HCT116 (cell line): ENCODE data around the gene SOAT2. TPM values are rescaled to one million over a fixed set of nuclear protein-coding genes. Genes with fewer than 3 reads are reported as not detected.

Experiments used
- ATAC-seq: fragments of 200-7000 bp; cut with Tn5 transposase; 2 replicates; pipeline ENCODE4 v1.9.1; 2020; ENCODE audit warnings: mild to moderate bottlenecking, moderate library complexity
- BruUV-seq: library from RNA; stranded (reverse); fragments of 400-500 nt; replicated peaks from 2 replicates; lab custom pipeline; 2021; lab: Mats Ljungman, UMichigan
- CTCF ChIA-PET: fragments of 300-600 bp; sonication (Branson Sonifier 250); formaldehyde crosslinking; loops from one replicate; lab custom pipeline; 2021; ENCODE audit warnings: antibody characterized with exemption; lab: Charles Lee
- POLR2A ChIA-PET: fragments of 300-600, 350-600 bp; sonication (Branson Sonifier 250); formaldehyde crosslinking; loops from one replicate; lab custom pipeline; 2021; ENCODE audit warnings: antibody characterized with exemption; lab: Charles Lee
- RAD21 ChIA-PET, 2 experiments: fragments of 300-600 bp; sonication (Branson Sonifier 250); formaldehyde crosslinking; loops; one replicate each; lab custom pipeline; 2023; ENCODE audit warnings: low total read pairs in 2 of 2; ENCODE audit not compliant: uncharacterized antibody in 2 of 2, unreplicated experiment in 2 of 2, low non-redundant PET in 1 of 2; lab: Charles Lee
- DNase-seq: peaks from one replicate; pipeline ENCODE4 v3.0.0-alpha.2; 2010; ENCODE audit warnings: low read depth, low spot score
- H2AFZ ChIP-seq: fragments of 200-600 bp; shearing (Covaris generic), sonication (generic); 2 replicates; pipeline ENCODE4 v1.6.1; 2017; ENCODE audit warnings: low read depth, mixed run types, mixed read lengths, antibody characterized with exemption, low read length; ENCODE audit not compliant: poor library complexity, severe bottlenecking
- H3K27ac ChIP-seq: 2 replicates; pipeline ENCODE4 v1.5.1; 2012; ENCODE audit warnings: low read depth, low read length
- H3K27me3 ChIP-seq: fragments of 200-600 bp; sonication (generic); 2 replicates; pipeline ENCODE4 v1.6.1; 2016; ENCODE audit warnings: mixed run types, low read length, mixed read lengths; ENCODE audit not compliant: insufficient read depth
- H3K36me3 ChIP-seq, 2 experiments: fragments of 200-500 bp in 1 of 2; fragments of 200-600 bp in 1 of 2; sonication (Bioruptor generic) in 1 of 2; sonication (generic) in 1 of 2; 2 replicates each; pipeline versions ENCODE4 v1.5.1 to v1.6.1; 2014 to 2016; ENCODE audit warnings: low read length in 2 of 2, inconsistent platforms in 1 of 2, mixed read lengths in 1 of 2, mixed run types in 1 of 2; ENCODE audit not compliant: insufficient read depth in 2 of 2, control insufficient read depth in 1 of 2
- H3K4me1 ChIP-seq, 2 experiments: fragments of 200-600 bp in 1 of 2; sonication (generic) in 1 of 2; 2 replicates each; pipeline versions ENCODE4 v1.5.1 to v1.6.1; 2012 to 2017; ENCODE audit warnings: low read length in 2 of 2, inconsistent platforms in 1 of 2, mild to moderate bottlenecking in 1 of 2, mixed read lengths in 1 of 2, mixed run types in 1 of 2, moderate library complexity in 1 of 2; ENCODE audit not compliant: insufficient read depth in 2 of 2, control insufficient read depth in 1 of 2
- H3K4me2 ChIP-seq: fragments of 200-600 bp; sonication (generic); 2 replicates; pipeline ENCODE4 v1.6.1; 2017; ENCODE audit warnings: mixed run types, low read length, mixed read lengths
- H3K4me3 ChIP-seq, 2 experiments: fragments of 200-600 bp in 1 of 2; sonication (generic) in 1 of 2; replicated peaks in 1 of 2; 2 replicates each; pipeline ENCODE4 v1.5.1; 2011 to 2016; ENCODE audit warnings: low read length in 2 of 2, control low read depth in 1 of 2, low read depth in 1 of 2, mild to moderate bottlenecking in 1 of 2, mixed read lengths in 1 of 2, mixed run types in 1 of 2
- H3K79me2 ChIP-seq: fragments of 200-600 bp; sonication (generic); 2 replicates; pipeline ENCODE4 v1.6.1; 2017; ENCODE audit warnings: mild to moderate bottlenecking, mixed run types, low read length, moderate library complexity, mixed read lengths; ENCODE audit not compliant: insufficient read depth
- H3K9ac ChIP-seq: fragments of 200-600 bp; sonication (generic); 2 replicates; pipeline ENCODE4 v1.6.1; 2016; ENCODE audit warnings: low read length, mixed read lengths
- H3K9me2 ChIP-seq: fragments of 200-600 bp; sonication (generic), shearing (Covaris generic); 2 replicates; pipeline ENCODE4 v1.6.1; 2017; ENCODE audit warnings: mixed run types, mild to moderate bottlenecking, moderate library complexity; ENCODE audit not compliant: insufficient read depth
- H3K9me3 ChIP-seq, 2 experiments: fragments of 200-500 bp in 1 of 2; fragments of 200-600 bp in 1 of 2; sonication (Bioruptor generic) in 1 of 2; sonication (generic) in 1 of 2; 2 replicates each; pipeline ENCODE4 v1.6.1; 2014 to 2017; ENCODE audit warnings: low read length in 2 of 2, mixed read lengths in 2 of 2, inconsistent platforms in 1 of 2, low read depth in 1 of 2, mild to moderate bottlenecking in 1 of 2, mixed run types in 1 of 2, moderate library complexity in 1 of 2; ENCODE audit not compliant: control insufficient read depth in 1 of 2, insufficient read depth in 1 of 2
- H4K20me1 ChIP-seq: fragments of 200-600 bp; sonication (generic), shearing (Covaris generic); 2 replicates; pipeline ENCODE4 v1.6.1; 2017; ENCODE audit warnings: mixed run types, mild to moderate bottlenecking, moderate library complexity; ENCODE audit not compliant: insufficient read depth
- EGR1 ChIP-seq: IDR thresholded peaks from 2 replicates; pipeline ENCODE4 v1.6.1; 2012; ENCODE audit warnings: low read depth
- JUND ChIP-seq: IDR thresholded peaks from 2 replicates; pipeline ENCODE4 v1.6.1; 2012
- SIN3A ChIP-seq: IDR thresholded peaks from 2 replicates; pipeline ENCODE4 v1.6.1; 2012; ENCODE audit warnings: low read depth
- TCF7L2 ChIP-seq: IDR thresholded peaks from 2 replicates; pipeline ENCODE4 v1.7.0; 2011; ENCODE audit warnings: borderline replicate concordance, inconsistent platforms; ENCODE audit not compliant: insufficient read depth, insufficient read length; ENCODE audit errors: extremely low read depth
- YY1 ChIP-seq: IDR thresholded peaks from 2 replicates; pipeline ENCODE4 v1.6.1; 2011; ENCODE audit warnings: low read length, low read depth, moderate library complexity, mild to moderate bottlenecking; ENCODE audit not compliant: insufficient replicate concordance; ENCODE audit errors: extremely low read depth
- intact Hi-C: fragments of 100-400 bp; cut with micrococcal nuclease; formaldehyde crosslinking; loops from 2 replicates; pipeline ENCODE4 v1.10.0; 2022
- total RNA-seq: library from RNA; stranded (reverse); gene quantifications from one replicate; pipeline ENCODE4 v1.2.1, GENCODE V29; 2021; ENCODE audit not compliant: unreplicated experiment
- TF ChIP-seq, protein P1 (sequence below): IDR thresholded peaks from 2 replicates; pipeline ENCODE4 v1.6.1; 2012; ENCODE audit warnings: low read depth

Gene SOAT2
- total RNA-seq, 1 experiment from 2014 or later = 0.17 TPM

DNA sequence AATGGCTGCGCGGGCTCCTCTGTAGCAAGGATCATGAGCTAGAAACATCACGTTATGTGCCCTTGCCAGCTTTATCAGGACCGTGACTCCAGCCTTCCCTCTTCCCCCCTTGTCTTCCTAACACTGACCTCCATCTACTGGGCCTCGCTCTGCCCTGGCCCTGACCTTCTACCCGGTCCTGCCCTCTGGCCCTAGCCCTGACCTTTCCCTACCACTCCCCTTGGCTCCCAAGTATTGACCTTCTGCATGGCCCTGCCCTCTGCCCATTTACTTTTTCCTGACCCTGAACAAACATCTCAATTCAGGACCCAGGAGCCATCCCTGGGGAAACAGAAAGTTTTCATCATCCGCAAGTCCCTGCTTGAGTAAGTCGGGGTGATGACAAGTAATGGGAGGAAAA, 2.0 kb downstream of the SOAT2 start:
- TF ChIP-seq JUND (no peak), SIN3A (no peak), EGR1 (no peak), YY1 (no peak), TCF7L2 (no peak)
- TF ChIP-seq, protein P1, sequence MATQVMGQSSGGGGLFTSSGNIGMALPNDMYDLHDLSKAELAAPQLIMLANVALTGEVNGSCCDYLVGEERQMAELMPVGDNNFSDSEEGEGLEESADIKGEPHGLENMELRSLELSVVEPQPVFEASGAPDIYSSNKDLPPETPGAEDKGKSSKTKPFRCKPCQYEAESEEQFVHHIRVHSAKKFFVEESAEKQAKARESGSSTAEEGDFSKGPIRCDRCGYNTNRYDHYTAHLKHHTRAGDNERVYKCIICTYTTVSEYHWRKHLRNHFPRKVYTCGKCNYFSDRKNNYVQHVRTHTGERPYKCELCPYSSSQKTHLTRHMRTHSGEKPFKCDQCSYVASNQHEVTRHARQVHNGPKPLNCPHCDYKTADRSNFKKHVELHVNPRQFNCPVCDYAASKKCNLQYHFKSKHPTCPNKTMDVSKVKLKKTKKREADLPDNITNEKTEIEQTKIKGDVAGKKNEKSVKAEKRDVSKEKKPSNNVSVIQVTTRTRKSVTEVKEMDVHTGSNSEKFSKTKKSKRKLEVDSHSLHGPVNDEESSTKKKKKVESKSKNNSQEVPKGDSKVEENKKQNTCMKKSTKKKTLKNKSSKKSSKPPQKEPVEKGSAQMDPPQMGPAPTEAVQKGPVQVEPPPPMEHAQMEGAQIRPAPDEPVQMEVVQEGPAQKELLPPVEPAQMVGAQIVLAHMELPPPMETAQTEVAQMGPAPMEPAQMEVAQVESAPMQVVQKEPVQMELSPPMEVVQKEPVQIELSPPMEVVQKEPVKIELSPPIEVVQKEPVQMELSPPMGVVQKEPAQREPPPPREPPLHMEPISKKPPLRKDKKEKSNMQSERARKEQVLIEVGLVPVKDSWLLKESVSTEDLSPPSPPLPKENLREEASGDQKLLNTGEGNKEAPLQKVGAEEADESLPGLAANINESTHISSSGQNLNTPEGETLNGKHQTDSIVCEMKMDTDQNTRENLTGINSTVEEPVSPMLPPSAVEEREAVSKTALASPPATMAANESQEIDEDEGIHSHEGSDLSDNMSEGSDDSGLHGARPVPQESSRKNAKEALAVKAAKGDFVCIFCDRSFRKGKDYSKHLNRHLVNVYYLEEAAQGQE = no peak
- H3K9ac ChIP-seq = no peak overlapping the region
- H3K79me2 ChIP-seq = no peaks in the 10 kb centered on the region
- no peaks in the 10 kb centered on the region for H3K27me3 ChIP-seq
- no peaks in the 10 kb centered on the region for H3K36me3 ChIP-seq
- H3K9me3 ChIP-seq = no peaks in the 10 kb centered on the region
- no peak overlapping the region for H3K4me2 ChIP-seq
- H4K20me1 ChIP-seq = no peaks in the 10 kb centered on the region
- DNase-seq (no peak), ATAC-seq (no peak)
- BruUV-seq = no TSS peak
- intact Hi-C loops = no loop called here
- POLR2A ChIA-PET = no interaction called here
- H3K27ac ChIP-seq = no peak overlapping the region
- no peak overlapping the region for H2AFZ ChIP-seq
- no peak overlapping the region for H3K4me3 ChIP-seq
- CTCF ChIA-PET = no interaction called here
- H3K9me2 ChIP-seq = no peaks in the 10 kb centered on the region
- RAD21 ChIA-PET = no interaction called here
- H3K4me1 ChIP-seq = peaks cover 5 to 19% of the 10 kb centered on the region in 2 experiments
